Brain microvascular endothelial cell (primary cell): ENCODE data around the gene EPHA10.

Source experiments
- DNase-seq: peaks from one replicate; pipeline ENCODE4 v3.0.0-alpha.2; 2020
- H3K27ac ChIP-seq: fragments of 250-450 bp; sonication (Bioruptor Pico); 2 replicates; pipeline ENCODE4 v1.5.1; 2020; ENCODE audit warnings: mild to moderate bottlenecking, moderate library complexity
- H3K27me3 ChIP-seq: fragments of 250-450 bp; sonication (Bioruptor Pico); replicated peaks from 2 replicates; pipeline ENCODE4 v1.5.1; 2020; ENCODE audit warnings: mild to moderate bottlenecking
- H3K36me3 ChIP-seq: fragments of 250-450 bp; sonication (Bioruptor Pico); replicated peaks from 2 replicates; pipeline ENCODE4 v1.5.1; 2020; ENCODE audit warnings: mild to moderate bottlenecking
- H3K4me3 ChIP-seq: 2 replicates; pipeline ENCODE4 v1.5.1; 2011; ENCODE audit warnings: low read depth, mild to moderate bottlenecking, control low read depth, low read length, moderate library complexity
- in situ Hi-C: cut with HindIII; loops from 2 replicates; pipeline ENCODE4 v1.10.0; 2017; ENCODE audit warnings: low sequenced_read_pairs, low pct_ligation_motif_present
- TF ChIP-seq, protein P1 (sequence below): IDR thresholded peaks from 2 replicates; pipeline ENCODE4 v1.5.1; 2011; ENCODE audit warnings: low read depth, mild to moderate bottlenecking, moderate library complexity, low read length, control low read depth, inconsistent platforms; ENCODE audit errors: missing control alignments

EPHA10 gene

DNA sequence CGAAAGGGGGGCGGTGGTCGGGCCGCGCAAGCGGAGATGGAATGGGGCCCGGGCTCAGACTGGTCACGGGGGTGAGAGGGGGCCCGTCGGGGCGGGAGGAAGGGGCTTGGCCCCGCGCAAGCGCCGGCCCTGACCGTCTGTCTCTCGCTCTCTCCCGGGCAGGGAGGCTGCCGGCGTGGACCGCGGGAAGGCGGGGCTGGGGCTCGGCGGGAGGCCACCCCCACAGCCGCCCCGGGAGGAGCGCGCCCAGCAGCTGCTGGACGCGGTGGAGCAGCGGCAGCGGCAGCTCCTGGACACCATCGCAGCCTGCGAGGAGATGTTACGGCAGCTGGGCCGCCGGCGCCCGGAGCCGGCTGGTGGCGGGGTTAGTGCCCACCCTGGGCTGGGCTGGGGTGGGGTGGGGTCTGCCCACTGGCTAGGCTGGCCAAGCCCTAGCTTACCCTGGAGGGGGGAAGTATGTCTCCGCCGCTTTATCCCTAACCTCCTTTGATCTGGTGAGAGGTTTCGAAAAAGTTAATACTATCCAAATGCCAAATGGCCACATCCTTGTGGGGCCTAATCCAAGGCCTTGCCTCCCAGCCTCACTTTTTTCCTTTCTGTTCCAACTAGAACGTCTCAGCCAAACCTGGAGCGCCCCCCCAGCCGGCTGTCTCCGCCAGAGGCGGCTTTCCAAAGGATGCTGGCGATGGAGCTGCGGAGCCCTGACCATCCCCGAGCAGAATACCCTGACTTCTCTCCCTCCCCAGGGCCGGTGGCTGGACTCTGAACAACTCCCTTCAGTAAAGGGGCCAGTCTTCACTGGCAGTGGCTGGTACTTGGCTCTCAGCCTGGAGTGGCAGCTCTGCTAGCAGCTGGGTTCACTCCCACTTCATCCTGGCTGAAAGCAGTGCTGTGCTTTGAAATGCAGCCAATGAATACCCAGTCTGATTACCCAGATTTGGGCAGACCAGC lies 43.7 kb upstream of the EPHA10 start:
- TF ChIP-seq, protein P1, sequence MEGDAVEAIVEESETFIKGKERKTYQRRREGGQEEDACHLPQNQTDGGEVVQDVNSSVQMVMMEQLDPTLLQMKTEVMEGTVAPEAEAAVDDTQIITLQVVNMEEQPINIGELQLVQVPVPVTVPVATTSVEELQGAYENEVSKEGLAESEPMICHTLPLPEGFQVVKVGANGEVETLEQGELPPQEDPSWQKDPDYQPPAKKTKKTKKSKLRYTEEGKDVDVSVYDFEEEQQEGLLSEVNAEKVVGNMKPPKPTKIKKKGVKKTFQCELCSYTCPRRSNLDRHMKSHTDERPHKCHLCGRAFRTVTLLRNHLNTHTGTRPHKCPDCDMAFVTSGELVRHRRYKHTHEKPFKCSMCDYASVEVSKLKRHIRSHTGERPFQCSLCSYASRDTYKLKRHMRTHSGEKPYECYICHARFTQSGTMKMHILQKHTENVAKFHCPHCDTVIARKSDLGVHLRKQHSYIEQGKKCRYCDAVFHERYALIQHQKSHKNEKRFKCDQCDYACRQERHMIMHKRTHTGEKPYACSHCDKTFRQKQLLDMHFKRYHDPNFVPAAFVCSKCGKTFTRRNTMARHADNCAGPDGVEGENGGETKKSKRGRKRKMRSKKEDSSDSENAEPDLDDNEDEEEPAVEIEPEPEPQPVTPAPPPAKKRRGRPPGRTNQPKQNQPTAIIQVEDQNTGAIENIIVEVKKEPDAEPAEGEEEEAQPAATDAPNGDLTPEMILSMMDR = no peak
- Histone ChIP-seq H3K4me3 (peak overlapping the region; percentile 79), H3K36me3 (peaks cover 32% of the 10 kb centered on the region), H3K27ac (peak overlapping the region; percentile 71), H3K27me3 (no peaks in the 10 kb centered on the region)
- DNase-seq = peak; percentile 53
- in situ Hi-C loops = no loop called here

DNA sequence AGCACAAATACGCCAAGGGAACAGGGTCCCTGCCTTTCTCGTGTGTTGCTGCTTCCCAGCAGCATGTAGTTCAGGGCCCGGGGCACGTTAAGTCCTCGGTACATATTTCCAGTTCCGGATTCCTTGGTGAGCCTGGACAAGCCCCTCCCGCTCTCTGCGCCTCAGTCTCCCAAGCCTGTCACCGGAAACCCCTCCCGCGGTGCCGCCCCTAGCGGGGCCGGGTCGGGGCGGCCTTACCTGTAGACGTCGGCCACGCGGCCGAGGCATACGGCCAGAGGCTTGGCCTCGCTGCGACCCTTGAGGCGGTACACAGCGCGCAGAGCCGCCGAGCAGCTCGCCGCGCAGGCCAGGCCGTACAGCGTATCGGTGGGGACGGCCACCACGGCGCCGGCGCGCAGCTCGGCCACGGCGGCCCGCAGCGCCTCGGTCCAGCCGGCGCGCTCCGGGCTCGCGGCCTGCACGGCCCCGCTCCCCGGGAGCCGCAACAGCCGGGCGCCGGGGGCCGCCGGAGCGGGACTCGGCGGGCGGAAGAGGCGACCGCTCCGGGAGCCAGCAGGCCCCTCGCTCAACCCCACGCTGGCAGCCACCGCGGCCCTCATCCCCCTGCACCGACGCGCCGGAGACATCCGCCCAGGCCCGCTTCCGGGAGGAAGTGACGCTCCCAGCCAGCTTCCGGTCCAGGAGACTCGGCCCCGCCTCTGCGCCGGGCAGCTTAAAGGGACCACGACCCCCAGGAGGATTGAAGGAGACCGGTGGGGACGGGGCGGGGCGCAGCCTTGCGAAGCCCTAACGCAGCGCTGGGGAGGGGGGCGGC lies 42.8 kb upstream of the EPHA10 start, which contains the start of the genes C1orf122 and YRDC:
TSS of gene C1orf122 (plus strand) at position 236 of the 814 bp plus-strand sequence. CDS start 615 bp downstream, outside the sequence.
TSS of gene YRDC (minus strand) at position 654 of the 814 bp plus-strand sequence. CDS start at position 626, 28 bp downstream.
- H3K27ac ChIP-seq = peak within 1 kb of the TSS; percentile 71
- in situ Hi-C loops = no loop called here
- H3K4me3 ChIP-seq = peak within 1 kb of the TSS; percentile 79
- DNase-seq = peak; percentile 88
- no peaks in the 10 kb centered on the region for H3K27me3 ChIP-seq
- TF ChIP-seq, protein P1 = no peak
- peaks cover 41% of the 10 kb centered on the region for H3K36me3 ChIP-seq

DNA sequence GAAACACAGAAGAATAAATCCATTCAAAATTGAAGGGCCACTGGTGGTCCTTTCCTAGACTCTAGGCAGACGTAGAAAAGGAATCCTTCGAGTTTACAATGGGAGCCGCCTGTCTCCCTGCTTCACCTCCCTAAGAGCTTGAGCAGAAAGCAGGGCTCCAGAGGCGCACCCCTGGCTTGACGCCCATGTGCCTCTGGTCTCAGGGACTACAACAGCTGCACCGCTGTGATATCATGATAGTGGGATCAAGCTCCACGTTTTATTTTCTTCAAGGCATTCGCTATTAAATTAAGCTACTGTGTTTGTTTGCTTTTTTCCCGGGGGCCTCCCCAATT lies 42.3 kb upstream of the EPHA10 start:
- TF ChIP-seq, protein P1 = no peak
- H3K36me3 ChIP-seq = peaks cover 47% of the 10 kb centered on the region
- in situ Hi-C loops = no loop called here
- H3K27me3 ChIP-seq = no peaks in the 10 kb centered on the region
- H3K27ac ChIP-seq = peak overlapping the region; percentile 71
- peak overlapping the region; percentile 79 for H3K4me3 ChIP-seq
- DNase-seq = no peak

DNA sequence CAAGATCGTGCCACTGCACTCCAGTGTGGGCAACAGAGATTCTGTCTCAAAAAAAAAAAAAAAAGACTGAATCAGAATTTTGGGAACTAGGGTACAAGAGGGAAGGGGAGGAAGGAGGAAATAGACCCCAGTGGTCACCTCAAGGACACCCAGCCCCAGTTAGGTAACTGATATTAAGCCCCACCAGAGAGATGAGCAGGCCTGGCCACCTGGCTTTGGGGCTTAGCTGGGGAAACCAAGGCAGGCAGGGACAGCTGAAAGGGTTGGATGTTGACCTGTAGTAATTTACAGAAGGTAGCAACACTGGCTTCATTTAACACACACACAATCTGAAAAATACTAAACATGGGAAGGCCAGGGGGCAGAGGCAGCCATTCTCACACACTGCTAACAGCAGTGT lies 37.5 kb upstream of the EPHA10 start:
- in situ Hi-C loops = no loop called here
- H3K36me3 ChIP-seq = peaks cover 54% of the 10 kb centered on the region

GRCh38 chr1:37797750-37798345 lies 32.9 kb upstream of the EPHA10 start:
- Histone ChIP-seq H3K36me3 (peaks cover 14% of the 10 kb centered on the region), H3K27ac (no peak overlapping the region), H3K27me3 (peaks cover 5% of the 10 kb centered on the region), H3K4me3 (no peak overlapping the region)
- TF ChIP-seq, protein P1 = no peak
- peak; percentile 57 for DNase-seq
- in situ Hi-C loops = no loop called here

More for the DNA sequence above, 37.5 kb upstream of the EPHA10 start:
- Histone ChIP-seq H3K27me3 (no peaks in the 10 kb centered on the region), H3K4me3 (no peak overlapping the region), H3K27ac (no peak overlapping the region)
- TF ChIP-seq, protein P1 = no peak
- no peak for DNase-seq
